Measurements from ENCODE around the gene ANOS1.

Gene ANOS1

GRCh38 chrX:8484360-8484949 is 247.5 kb downstream of the ANOS1 start:
- DNase-seq (ENCODE audit: extremely low spot score): no peak
- ChIA-PET POLR2A (no interaction called here), CTCF (no interaction called here)
- TF ChIP-seq CTCF (IDR thresholded peaks at IDR 0.05; ENCODE audit: control extremely low read depth, extremely low read depth, low read depth, missing control alignments): no peak

All from GM10248 (cell line).